Ramos (cell line): Measurements from ENCODE around the gene ZBTB47.

Experiments used
- in situ Hi-C: fragments of 300-500 bp; cut with MboI; formaldehyde crosslinking; loops from one replicate; pipeline ENCODE4 v1.14.3; 2022; ENCODE audit warnings: low sequenced_read_pairs; ENCODE audit not compliant: unreplicated experiment

ZBTB47 gene

DNA sequence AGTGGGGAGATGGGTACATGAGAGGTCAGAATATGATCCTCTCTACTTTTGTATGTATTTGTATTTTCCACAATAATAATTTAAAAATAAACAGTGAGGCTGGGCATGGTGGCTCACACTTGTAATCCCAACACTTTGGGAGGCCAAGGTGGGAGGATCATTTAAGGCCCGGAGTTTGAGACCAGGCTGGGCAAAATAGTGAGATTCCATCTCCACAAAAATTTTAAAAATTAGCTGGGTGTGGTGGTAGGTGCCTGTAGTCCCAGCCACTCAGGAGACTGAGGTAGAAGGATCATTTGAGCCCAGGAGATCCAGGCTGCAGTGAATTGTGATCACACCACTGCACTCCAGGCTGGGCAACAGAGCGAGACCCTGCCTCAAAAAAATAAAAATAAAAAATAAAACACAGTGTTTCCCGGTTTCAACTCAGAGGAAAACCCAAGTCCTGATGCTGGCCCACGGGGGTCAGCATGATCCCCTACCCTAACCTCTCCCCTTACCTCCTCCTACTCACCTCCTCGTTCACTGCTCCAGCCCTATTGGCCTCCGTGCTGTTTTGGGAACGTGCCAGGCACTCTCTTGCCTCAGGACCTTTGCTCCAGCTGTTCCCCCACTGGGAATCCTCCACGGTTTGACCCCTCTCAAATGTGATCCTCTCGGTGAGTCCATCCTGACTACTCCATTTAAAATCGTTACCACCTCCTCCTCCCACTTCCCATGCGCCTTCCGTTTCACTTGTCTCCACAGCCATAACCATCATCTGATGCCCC lies 29.0 kb downstream of the ZBTB47 start:
- in situ Hi-C loops = no loop called here

DNA sequence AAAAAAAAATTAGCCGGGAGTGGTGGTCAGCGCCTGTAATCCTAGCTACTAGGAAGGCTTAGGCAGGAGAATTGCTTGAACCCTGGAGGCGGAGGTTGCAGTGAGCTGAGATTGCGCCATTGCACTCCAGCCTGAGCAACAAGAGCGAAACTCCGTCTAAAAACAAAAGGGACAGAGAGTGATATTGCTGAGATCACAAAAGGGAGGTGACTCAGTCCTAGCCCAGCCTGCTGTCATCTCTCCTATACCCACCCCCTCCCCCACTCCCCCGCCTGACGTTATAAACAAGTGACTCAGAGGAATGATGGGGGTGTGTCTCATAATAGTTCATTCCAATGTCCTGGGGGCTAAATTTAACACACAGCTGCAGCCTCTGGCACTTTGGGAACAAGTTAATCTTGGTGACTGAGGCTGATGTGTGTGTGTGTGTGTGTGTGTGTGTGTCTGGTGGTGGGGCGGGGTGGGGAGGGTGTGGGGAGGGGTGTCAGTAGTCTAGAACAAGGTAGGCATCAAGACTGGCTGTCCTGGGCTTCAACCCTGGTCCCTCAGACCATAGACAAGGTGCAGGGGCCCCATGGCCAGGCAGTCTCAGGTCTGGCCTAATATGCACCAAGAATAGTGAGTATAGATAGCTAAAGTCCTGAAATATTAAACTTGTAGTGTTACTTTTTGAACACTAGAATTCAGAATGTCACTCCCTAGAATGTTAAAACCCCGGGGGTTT lies 30.5 kb downstream of the ZBTB47 start:
- in situ Hi-C loops = no loop called here

DNA sequence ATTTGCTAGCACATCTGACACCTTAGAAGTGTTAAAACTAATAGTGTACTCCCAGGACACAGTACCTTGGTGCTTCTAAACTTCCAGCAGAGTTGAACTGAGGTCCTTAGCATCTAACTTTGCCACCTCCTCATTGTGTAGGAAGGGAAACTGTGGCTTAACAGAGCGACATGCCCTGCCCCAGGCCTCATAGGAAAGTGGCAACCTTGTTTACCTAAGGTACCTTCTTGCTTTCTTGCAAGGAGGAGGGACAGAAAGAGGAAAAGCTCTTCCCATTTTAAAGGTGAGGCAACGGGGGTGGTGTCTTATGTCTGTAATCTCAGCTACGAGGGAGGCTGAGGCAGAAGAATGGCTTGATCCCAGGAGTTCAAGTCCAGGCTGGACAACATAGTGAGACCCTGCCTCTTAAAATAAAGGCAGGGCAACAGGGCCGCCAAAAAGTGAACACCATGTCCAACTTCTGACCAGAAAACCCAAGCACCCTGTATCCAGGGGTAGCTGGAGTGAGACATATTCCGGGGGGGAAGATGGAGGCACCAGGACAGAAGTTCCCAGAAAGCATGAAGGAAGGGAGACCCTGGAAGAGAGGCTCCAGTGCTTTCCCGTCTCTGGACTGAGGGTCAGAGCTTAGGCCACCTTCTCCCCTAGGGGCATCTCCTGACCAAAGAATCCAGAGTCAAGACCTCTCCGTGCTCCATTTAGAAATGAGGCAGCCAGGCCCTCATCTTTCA lies 31.3 kb downstream of the ZBTB47 start:
- in situ Hi-C loops = no loop called here

DNA sequence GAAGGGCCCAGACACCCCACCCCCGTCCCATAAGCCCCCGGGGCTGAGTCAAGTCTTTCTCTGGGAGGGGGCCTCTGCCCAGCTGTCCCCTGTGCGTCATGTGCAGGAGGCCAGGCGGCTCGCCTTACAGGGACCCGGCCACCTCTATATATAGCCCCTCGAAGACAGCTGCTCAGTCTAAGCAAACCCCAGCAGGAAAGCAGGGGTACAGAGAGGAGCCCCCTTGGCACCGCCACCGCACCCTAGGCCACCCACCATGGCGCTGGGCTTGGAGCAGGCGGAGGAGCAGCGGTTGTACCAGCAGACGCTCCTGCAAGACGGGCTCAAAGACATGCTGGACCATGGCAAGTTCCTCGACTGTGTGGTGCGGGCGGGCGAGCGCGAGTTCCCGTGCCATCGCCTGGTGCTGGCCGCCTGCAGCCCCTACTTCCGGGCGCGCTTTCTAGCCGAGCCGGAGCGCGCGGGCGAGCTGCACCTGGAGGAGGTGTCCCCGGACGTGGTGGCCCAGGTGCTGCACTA lies 31.9 kb downstream of the ZBTB47 start, which contains the start of gene KLHL40:
TSS of gene KLHL40 (plus strand) at position 175 of the 519 bp plus-strand sequence. CDS start at position 257, 82 bp downstream.
- in situ Hi-C loops = no loop called here

DNA sequence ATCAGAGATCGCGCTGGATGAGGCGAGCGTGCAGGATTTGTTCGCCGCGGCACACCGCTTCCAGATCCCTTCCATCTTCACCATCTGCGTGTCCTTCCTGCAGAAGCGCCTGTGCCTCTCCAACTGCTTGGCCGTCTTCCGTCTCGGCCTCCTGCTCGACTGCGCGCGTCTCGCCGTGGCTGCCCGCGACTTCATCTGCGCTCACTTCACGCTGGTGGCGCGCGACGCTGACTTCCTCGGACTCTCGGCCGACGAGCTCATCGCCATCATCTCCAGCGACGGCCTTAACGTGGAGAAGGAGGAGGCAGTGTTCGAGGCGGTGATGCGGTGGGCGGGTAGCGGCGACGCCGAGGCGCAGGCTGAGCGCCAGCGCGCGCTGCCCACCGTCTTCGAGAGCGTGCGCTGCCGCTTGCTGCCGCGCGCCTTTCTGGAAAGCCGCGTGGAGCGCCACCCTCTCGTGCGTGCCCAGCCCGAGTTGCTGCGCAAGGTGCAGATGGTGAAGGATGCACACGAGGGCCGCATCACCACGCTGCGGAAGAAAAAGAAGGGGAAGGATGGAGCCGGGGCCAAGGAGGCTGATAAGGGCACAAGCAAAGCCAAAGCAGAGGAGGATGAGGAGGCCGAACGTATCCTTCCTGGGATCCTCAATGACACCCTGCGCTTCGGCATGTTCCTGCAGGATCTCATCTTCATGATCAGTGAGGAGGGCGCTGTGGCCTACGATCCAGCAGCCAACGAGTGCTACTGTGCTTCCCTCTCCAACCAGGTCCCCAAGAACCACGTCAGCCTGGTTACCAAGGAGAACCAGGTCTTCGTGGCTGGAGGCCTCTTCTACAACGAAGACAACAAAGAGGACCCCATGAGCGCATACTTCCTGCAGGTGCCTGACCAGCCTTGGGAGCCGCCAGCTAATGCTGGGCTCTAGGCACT lies 32.7 kb downstream of the ZBTB47 start:
- in situ Hi-C loops = no loop called here

DNA sequence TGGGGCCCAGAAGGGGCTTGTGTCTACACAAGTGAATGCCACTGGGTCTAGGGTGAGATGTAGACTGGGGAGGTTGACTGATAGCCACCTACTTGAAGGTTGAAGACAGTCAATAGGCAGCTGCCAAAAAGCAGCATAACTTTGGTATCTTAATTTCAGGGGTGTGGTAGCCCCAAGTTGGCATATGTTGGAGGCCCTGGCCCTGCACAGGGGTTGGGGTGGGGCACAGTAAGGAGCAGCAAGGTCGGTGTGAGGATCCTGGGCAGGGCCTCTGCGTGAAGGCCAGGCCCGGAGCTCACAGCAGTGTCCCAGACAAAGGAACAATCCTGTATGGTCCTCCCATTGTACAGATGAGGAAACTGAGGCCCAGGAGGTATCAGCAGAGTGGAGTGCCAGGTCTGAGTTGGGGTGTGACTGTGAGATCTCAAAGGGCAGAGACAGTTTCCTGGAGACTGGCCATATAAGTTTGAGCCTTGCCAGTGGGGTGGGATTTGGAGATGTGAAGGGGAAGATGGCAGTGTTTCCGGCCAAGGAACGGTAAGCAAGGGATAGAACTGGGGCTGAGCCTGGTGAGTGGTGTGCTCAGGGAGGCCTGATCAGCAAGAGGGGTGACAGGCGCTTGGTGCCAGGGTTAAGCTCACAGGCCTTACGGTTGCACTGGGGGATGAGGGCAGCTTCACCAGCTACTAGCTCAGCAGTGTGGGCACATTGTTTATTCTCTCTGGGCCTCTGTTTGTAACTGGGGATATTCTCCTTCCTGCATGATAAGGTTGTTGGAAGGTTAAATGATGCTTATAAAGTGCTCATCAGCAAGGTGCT lies 33.5 kb downstream of the ZBTB47 start:
- in situ Hi-C loops = no loop called here

DNA sequence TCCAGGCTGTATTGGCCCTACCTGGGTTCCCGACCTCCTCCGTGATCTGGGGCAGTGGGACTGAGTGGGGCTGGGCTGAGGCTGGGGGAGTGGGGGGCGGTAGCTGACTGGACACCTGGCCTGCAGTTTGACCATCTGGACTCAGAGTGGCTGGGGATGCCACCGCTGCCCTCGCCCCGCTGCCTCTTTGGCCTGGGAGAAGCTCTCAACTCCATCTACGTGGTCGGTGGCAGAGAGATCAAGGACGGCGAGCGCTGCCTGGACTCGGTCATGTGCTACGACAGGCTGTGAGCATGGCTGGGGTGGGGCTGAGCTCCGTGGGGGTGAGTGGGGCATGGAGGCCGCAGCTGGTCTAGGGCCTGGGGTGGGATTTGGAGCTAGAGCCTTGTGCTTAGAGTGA lies 34.5 kb downstream of the ZBTB47 start:
- in situ Hi-C loops = no loop called here

DNA sequence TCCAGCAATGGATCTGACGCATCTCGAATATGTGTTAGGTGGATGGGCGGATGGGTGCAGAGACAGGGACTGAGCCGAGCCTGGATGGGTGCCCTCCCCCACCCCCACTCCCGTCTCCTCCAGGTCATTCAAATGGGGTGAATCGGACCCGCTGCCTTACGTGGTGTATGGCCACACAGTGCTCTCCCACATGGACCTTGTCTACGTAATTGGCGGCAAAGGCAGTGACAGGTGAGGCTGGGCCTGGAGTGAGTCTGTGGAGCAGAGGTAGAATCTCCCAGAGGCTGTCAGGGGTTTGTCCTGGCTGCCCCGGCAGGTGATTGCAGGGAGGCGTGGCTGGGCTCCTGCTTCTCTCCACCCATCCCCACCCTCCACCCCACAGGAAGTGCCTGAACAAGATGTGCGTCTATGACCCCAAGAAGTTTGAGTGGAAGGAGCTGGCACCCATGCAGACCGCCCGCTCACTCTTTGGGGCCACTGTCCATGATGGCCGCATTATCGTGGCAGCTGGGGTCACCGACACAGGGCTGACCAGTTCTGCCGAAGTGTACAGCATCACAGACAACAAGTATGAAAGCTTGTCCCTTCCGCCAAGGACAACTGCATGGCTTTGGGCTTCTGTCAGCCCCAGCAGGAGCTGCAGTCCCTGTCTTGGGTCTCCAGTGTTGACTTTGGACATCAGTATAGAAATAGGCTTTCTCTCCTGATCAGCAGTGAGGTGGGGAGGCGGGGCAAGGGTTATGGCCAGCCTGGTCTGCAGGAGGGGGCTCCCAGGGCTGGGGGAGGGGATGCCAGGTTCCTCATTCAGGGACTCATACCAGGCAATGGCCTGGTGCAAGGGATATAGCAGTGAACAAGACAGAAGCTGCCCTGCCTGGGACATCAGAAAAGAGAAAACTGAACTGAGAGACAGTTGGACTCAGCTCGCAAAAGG lies 35.3 kb downstream of the ZBTB47 start:
- in situ Hi-C loops = no loop called here

DNA sequence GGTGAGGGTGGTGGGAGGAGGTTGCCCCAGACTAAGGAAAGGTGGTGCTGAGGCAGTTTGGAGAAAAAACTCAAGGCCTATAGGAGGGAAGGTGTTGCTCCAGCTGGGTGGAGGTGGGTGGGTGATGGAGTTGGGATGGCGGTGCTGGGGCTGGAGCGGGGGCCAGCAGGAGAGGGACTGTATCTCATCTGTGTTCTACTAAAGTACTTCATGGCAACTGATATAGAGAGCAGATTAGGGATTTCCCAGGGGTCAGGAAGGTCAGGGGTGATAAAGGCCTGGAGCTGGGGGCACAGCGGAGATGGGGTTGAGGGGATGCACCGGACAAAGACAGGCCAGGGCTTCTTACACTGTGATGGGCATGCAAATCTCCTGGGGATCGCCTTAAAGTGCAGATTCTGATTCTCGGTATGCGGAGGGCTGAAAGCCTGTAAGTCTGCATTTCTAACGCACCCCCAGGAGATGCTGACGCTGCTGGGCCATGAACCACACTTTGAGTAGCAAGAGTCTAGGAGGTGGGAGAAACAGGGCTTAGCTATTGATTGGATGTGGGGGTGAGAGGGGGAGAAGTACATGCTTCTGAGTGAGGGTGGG lies 36.0 kb downstream of the ZBTB47 start:
- in situ Hi-C loops = no loop called here

DNA sequence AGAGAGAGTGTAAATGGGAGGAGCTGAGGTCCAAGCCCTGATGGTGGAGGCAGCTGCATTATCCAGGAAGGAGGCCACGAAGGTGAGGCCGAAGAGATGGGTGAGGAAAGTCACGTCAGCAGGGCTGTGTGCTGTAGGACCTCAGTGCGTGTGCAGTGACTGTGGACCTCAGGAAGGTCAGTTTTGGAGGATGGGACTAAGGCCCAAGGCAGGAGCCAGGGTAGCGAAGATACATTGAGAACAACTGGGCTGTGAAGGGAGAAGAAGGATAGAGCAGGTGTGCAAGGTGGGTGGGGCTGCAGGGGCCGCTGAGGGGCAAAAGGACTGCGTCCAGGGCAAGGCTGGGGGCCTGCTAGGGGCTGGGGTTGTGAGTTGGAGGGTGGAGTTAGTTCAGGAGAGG lies 36.7 kb downstream of the ZBTB47 start:
- in situ Hi-C loops = no loop called here

DNA sequence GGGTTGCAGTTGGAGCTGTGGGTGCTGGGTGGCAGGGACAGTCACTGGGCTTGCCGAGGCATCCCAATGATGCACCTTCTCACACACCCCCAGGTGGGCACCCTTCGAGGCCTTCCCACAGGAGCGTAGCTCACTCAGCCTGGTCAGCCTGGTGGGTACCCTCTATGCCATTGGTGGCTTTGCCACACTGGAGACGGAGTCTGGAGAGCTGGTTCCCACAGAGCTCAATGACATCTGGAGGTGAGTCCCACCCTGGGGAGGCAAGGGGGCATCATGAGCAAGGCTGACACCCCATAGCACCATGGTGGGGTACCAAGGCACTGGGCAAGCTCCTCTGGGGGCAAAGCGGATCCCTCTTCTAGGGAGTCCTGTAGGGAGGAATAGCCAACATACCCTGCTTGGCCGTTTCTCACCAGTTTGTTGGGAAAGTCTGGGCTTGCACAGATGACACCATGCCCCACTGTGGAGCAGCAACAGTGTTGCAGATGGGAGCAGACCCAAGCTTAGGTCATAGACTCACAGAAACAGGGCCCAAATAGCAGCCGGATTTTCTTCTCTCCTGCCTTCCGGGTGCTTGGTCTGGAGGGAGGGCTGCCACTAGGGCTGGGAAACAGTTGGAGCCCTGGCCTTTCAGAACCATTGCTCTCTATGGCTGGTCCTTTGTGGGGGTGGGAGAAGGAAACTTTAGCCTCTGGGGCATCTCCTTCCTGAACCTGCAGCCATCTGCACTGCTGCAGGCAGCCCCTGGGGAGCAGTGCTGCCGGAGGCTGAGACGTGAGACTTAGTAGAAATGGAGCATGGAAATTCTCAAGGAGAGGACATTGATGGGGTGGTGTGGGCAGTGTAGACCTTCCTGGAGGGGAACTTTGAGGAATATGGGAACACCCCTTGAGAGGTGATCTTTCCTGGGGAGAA lies 37.5 kb downstream of the ZBTB47 start:
- in situ Hi-C loops = no loop called here

DNA sequence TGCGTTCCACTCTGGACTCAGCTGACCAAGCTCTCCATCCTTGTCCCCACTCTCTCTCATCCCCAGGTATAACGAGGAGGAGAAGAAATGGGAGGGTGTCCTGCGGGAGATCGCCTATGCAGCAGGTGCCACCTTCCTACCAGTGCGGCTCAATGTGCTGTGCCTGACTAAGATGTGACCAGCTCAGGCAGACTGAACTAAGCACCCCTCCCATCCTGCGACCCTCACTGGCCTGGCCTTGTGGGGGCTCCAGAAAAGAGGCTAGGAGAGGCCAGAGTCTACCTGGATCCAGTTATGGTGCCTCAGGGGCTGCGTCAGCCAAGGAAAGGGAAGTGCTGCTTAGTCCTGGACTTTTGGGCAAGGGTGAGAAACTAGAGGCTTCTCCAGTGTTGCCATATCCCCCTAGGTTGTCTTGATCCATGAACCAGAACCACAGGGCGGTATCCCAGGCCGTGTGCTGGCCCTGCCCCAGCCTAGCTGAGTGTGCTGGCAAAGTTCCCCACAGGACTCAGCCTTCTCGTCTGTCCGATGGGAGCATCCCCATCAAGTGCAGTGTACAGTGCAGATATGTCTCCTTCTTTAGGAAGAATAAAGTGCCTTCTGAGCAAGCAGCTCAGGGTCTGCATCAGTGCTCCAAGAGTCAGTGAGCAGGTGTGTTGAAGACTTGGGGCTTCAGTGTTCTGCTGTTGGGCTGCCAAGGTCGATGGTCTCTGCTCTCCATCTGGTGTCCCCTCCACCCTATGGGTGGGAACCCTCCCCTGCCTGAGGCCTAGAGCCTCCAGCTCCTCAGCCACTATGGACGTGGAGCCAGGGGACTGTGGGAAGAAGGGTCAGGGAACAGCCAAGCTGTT lies 38.5 kb downstream of the ZBTB47 start:
- in situ Hi-C loops = no loop called here

DNA sequence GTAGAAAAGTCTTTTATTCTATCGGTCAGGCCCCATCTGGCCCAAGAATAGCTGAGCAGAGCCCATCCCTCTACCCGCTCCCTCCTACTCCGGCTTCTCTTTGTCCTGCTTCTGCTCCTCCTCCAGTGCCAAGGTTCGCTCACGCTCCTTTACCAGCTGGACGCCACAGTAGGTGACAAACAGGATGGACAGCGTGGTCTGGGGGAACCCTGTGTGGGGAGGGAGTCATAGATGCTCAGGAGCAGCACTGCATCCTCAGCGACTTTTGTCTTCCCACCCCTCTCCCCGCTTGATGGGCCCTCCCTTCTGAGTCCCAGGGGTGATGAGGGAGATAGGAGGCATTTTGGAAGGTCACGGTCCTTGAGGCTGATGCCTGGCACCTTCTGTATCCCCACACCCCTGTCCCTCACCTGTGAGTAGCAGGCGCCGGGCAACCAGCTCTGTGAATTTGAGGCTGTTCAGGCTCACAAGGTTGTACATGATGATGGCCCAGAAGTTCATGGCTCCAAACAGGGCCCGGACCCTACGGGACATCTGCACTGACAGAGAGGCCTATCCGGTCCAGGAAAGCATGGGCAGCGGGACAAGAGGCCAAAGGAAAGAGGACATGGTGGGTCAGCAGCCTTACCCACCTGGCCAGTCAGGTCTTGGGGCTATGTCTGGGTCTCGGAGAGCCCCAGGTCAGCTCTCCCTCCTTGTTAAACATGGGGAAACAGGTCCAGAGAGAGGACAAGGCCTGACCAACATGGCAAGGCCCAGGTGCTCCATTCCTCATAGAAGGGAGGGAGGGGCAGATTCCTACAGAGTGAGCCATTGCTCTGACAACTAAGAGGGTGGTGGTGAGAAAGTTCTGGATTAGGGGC lies 39.4 kb downstream of the ZBTB47 start:
- in situ Hi-C loops = no loop called here

DNA sequence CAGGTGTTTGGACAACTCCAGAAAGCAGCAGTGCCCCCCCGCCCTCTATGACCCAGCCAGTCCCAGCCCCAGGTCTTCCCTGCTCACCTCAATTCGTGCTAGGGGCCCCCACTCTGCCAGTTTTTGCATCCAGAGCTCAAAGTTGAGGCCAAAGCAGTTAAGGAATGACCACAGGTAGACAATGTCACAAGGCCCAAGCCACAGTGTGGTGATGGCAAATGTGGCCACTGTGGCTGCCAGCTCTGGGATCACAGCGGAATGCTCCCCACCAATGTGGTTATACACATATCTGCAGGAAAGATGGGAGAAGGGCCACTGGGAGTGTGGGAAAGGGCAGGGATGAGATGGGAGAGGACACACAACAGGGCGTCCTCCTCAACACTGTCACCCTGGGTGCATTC lies 40.0 kb downstream of the ZBTB47 start:
- in situ Hi-C loops = no loop called here

DNA sequence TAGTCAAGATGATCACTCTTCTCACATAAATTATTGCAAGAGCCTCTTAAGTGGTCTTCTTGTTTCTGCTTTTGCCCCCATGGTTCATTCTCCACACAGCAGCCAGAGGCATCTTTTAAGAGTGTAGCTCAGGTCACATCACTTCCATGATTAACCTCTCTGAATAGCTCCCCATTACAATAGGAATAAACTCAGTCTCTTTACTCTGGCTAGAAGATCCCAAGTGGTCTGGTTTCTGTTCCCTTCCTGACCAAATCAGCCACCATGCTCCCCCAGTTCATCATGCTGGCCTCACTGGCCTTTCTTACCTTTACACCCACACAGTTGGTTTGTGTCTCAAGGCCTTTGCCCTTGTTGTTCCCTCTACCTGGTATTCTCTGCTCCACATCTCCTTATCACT lies 40.9 kb downstream of the ZBTB47 start:
- in situ Hi-C loops = no loop called here
